HAP-1 (cell line): ENCODE data around the gene TDRKH.
"Not testable (repeated sequence)": the region's sequence is repeated elsewhere in the genome, so short reads cannot be mapped to it uniquely, and the experiment has no call there.

Experiments
- DNase-seq, 2 experiments: peaks; one replicate each; pipeline ENCODE4 v3.0.0-alpha.2; 2016 to 2020; ENCODE audit warnings: low spot score in 2 of 2
- H3K27me3 ChIP-seq: fragments of 250-450 bp; sonication (Bioruptor Pico); 2 replicates; pipeline ENCODE4 v1.5.1; 2020; ENCODE audit warnings: low read depth, mild to moderate bottlenecking, moderate library complexity
- H3K36me3 ChIP-seq: fragments of 250-450 bp; sonication (Bioruptor Pico); replicated peaks from 2 replicates; pipeline ENCODE4 v1.5.1; 2020; ENCODE audit warnings: mild to moderate bottlenecking
- H3K4me1 ChIP-seq: fragments of 250-450 bp; sonication (Bioruptor Pico); 2 replicates; pipeline ENCODE4 v1.5.1; 2020; ENCODE audit warnings: mild to moderate bottlenecking
- H3K4me3 ChIP-seq: fragments of 250-450 bp; sonication (Bioruptor Pico); 2 replicates; pipeline ENCODE4 v1.5.1; 2020; ENCODE audit warnings: mild to moderate bottlenecking, moderate library complexity
- H3K9me3 ChIP-seq: fragments of 250-450 bp; sonication (Bioruptor Pico); 2 replicates; pipeline ENCODE4 v1.5.1; 2020; ENCODE audit warnings: mild to moderate bottlenecking, moderate library complexity
- in situ Hi-C: fragments of 300-500 bp; cut with MboI; formaldehyde crosslinking; loops from 3 replicates; pipeline ENCODE4 v1.14.3; 2020; ENCODE audit warnings: low sequenced_read_pairs, inconsistent platforms, mixed read lengths

The TDRKH gene

GRCh38 chr1:151759241-151759640 lies 31.1 kb downstream of the TDRKH start:
- H3K4me3 ChIP-seq, result no peak overlapping the region
- peaks cover 8% of the 10 kb centered on the region for H3K4me1 ChIP-seq
- H3K27me3 ChIP-seq, result no peaks in the 10 kb centered on the region
- peaks cover 37% of the 10 kb centered on the region for H3K36me3 ChIP-seq
- no peak for DNase-seq
- H3K9me3 ChIP-seq, result no peaks in the 10 kb centered on the region
- in situ Hi-C loops, result no loop called here

DNA sequence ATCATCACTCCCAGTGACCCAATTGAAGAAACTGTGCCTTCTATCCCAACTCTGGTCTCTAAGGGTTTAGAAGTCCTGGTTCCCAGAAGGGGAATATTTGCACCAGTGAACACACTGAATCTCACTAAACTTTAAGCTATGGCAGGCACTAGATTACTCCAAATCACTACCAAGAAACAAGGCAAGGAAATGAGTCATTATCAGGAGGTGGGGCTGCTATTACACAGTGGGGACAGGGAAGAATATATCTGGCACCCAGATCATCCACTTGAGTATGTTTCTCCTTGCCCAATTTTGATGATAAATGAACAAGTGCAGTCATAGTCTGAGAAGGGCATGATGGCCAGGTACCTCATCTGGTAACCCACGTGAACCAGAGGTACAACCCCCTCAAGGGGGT lies 34.0 kb downstream of the TDRKH start:
- no peaks in the 10 kb centered on the region for H3K27me3 ChIP-seq
- in situ Hi-C loops, result no loop called here
- H3K4me3 ChIP-seq, result no peak overlapping the region
- peaks cover 28% of the 10 kb centered on the region for H3K36me3 ChIP-seq
- H3K9me3 ChIP-seq, result no peaks in the 10 kb centered on the region
- no peak for DNase-seq
- no peaks in the 10 kb centered on the region for H3K4me1 ChIP-seq

DNA sequence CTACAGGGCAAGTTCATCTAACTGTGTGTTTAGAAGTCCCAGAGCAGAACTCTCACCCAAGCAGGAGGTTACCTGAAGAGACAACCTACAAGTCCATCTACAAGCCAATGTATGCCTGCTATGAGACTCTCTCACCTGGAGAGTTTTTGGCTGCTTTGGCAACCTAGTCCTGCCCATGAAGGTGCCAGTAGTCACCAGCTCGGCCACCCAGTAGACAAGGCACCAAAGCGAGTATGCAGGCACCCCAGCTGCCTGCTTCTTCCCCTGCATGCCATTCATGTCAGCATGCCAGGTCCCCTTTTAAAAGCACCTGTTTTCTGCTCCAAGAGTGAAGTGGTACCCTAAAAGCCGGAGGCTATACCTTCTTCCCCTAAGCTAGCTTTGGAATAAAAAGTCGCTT lies 48.8 kb downstream of the TDRKH start:
- in situ Hi-C loops, result no loop called here
- no peak for DNase-seq
- H3K9me3 ChIP-seq, result peaks cover 8% of the 10 kb centered on the region; the same call in 1 of the 2 replicates

GRCh38 chr1:151739590-151740355 lies 50.5 kb downstream of the TDRKH start:
- Histone ChIP-seq H3K27me3 (peaks cover 4% of the 10 kb centered on the region; the same call in 1 of the 2 replicates), H3K36me3 (no peaks in the 10 kb centered on the region), H3K9me3 (peaks cover 8% of the 10 kb centered on the region; the same call in 1 of the 2 replicates), H3K4me1 (no peaks in the 10 kb centered on the region), H3K4me3 (no peak overlapping the region)
- in situ Hi-C loops, result no loop called here
- DNase-seq, result no peak

More for the DNA sequence above, 48.8 kb downstream of the TDRKH start:
- Histone ChIP-seq H3K4me1 (no peaks in the 10 kb centered on the region), H3K4me3 (no peak overlapping the region), H3K27me3 (peaks cover 4% of the 10 kb centered on the region; the same call in 1 of the 2 replicates), H3K36me3 (no peaks in the 10 kb centered on the region)

GRCh38 chr1:151737479-151737878 lies 52.8 kb downstream of the TDRKH start:
- Histone ChIP-seq H3K4me1 (no peaks in the 10 kb centered on the region), H3K4me3 (no peak overlapping the region), H3K9me3 (peaks cover 8% of the 10 kb centered on the region; the same call in 1 of the 2 replicates), H3K27me3 (no peaks in the 10 kb centered on the region), H3K36me3 (no peaks in the 10 kb centered on the region)
- no peak for DNase-seq
- in situ Hi-C loops, result no loop called here

- in situ Hi-C loops, result no loop called here
Measured at GRCh38 chr1:151737026-151737425, 53.3 kb downstream of the TDRKH start.

DNA sequence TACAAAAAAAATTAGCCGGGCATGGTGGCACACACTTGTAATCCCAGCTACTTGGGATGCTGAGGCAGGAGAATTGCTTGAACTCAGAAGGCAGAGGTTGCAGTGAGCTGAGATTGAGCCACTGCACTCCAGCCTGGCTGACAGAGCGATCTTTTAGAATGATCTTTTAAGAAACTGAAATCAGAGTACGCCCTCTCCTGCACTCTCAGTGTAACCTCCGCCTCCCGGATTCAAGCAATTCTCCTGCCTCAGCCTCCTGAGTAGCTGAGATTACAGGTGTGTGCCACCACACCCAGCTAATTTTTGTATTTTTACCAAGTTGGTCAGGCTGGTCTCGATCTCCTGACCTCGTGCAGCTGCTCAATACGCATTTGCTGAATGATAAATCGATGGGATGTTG lies 56.3 kb downstream of the TDRKH start:
- H3K4me1 ChIP-seq, H3K36me3 ChIP-seq, in situ Hi-C loops, DNase-seq, H3K4me3 ChIP-seq, H3K9me3 ChIP-seq, H3K27me3 ChIP-seq: not testable (repeated sequence)

More at GRCh38 chr1:151737026-151737425, 53.3 kb downstream of the TDRKH start:
- no peak for DNase-seq
- Histone ChIP-seq H3K36me3 (no peaks in the 10 kb centered on the region), H3K9me3 (peaks cover 8% of the 10 kb centered on the region; the same call in 1 of the 2 replicates), H3K27me3 (no peaks in the 10 kb centered on the region), H3K4me1 (no peaks in the 10 kb centered on the region), H3K4me3 (no peak overlapping the region)

- no peak for DNase-seq
- in situ Hi-C loops, result no loop called here
Measured at GRCh38 chr1:151733126-151733525, 57.2 kb downstream of the TDRKH start.

DNA sequence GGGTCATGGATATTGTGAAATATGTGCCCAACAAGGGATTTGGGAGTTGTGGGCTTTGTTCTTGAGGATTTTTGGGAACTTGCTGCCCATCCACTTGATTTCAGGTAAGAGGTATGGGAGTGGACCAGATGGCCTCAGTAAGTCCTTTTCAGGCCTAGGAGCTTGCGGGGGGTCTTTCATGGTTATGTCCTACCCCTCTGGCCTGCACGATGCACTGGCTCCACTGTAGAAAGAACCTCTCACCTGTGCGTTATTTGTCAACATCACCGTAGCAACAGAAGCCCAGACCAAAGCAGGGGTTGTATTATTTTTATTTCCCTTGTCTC lies 60.4 kb downstream of the TDRKH start:
- no peak for DNase-seq
- Histone ChIP-seq H3K9me3 (no peaks in the 10 kb centered on the region), H3K36me3 (no peaks in the 10 kb centered on the region), H3K4me1 (no peaks in the 10 kb centered on the region), H3K4me3 (no peak overlapping the region), H3K27me3 (no peaks in the 10 kb centered on the region; the same call in 1 of the 2 replicates)
- in situ Hi-C loops, result no loop called here

More at GRCh38 chr1:151733126-151733525, 57.2 kb downstream of the TDRKH start:
- Histone ChIP-seq H3K9me3 (peaks cover 6% of the 10 kb centered on the region; the same call in 1 of the 2 replicates), H3K4me1 (no peaks in the 10 kb centered on the region), H3K4me3 (no peak overlapping the region), H3K36me3 (no peaks in the 10 kb centered on the region), H3K27me3 (no peaks in the 10 kb centered on the region; the same call in 1 of the 2 replicates)

- Histone ChIP-seq H3K4me3 (no peak overlapping the region), H3K4me1 (no peaks in the 10 kb centered on the region; the same call in 1 of the 2 replicates), H3K27me3 (no peaks in the 10 kb centered on the region; the same call in 1 of the 2 replicates), H3K36me3 (no peaks in the 10 kb centered on the region), H3K9me3 (no peaks in the 10 kb centered on the region)
- DNase-seq, result no peak
- in situ Hi-C loops, result no loop called here
Measured at GRCh38 chr1:151729157-151729965, 60.9 kb downstream of the TDRKH start.

DNA sequence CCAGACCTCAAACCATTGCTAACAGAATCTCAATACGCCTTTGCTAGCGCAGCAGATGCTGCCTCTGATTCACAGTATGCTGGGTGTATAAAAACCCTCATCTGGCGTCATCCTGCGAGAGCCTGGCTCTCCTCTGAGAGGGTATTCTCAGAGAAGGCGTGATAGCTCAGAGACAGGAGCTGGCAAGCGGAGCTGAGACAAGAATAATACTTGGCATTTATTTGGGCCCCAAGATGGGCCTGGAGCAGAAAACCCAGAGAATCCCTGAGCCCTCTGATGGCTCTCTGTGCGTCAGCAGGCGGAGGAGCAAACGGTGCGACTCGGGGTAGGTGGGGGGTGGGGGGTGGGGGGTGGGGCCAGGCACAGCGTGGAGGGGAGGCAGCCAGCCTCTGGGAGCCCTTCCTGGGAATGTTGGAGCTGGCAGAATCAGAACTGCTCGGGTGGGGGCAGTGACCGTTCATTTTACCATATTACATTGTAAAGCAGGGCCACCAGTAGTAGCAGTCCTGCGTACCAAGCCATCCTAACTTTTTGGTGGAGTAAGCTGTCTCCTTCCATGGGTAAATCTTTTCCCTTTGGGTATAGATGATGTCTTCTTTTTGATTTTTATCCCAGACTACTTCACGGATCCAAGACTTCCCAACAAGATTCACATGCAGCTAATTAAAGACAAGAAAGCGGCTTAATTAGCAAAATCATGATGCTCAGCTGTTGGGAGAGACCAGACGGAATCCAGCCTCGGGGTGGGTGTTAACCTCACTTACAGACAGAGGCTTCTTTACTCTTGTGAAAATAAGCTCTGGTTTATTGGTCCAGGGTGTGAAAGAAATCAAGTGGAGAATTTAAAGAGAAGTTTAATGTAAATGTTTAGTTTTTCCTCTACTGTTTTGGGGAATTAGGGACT lies 61.9 kb downstream of the TDRKH start:
- Histone ChIP-seq H3K4me1 (peaks cover 6% of the 10 kb centered on the region; the same call in 1 of the 2 replicates), H3K9me3 (no peaks in the 10 kb centered on the region), H3K36me3 (no peaks in the 10 kb centered on the region), H3K4me3 (no peak overlapping the region), H3K27me3 (no peaks in the 10 kb centered on the region; the same call in 1 of the 2 replicates)
- DNase-seq, result no peak
- in situ Hi-C loops, result no loop called here

DNA sequence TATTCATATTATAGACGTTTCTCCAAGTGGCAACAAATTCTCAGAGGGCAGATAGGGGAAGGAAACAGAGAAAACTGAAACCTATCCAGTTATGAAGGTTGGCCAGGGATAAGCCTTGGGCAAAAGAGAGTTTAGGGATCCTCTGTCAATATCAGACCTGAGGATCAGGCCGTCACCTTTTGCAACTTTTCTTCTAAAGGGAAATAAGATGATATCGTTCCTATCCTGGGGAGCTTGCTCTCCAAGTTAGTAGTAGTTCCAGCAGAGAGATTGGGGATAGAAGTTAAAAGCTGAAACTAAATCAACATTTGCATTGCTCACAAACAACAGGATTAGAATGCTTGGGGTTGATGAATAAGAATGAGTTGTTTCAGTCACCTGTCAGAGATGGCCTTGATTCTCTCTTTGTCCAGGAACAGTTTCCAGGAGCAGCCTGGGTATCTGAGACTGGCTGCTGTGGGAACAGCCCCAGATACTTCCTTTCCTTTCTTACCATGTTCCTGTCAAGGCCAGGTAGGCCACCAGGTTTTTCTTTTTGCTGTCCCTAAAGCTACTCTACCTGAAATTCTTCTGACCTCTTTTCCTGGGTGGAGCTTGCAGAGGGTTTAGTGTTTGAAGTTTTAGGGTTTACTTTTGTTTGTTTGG lies 66.5 kb downstream of the TDRKH start:
- Histone ChIP-seq H3K9me3 (no peaks in the 10 kb centered on the region), H3K4me3 (no peak overlapping the region), H3K36me3 (no peaks in the 10 kb centered on the region), H3K4me1 (peaks cover 6% of the 10 kb centered on the region; the same call in 1 of the 2 replicates), H3K27me3 (peaks cover 23% of the 10 kb centered on the region)
- no peak for DNase-seq
- in situ Hi-C loops, result no loop called here
